KMS-11 (cell line): ENCODE results near the gene CCL1.
A peak's percentile ranks its signal among the peaks of the same experiment; 100 is the strongest.

Experiments used
- H2AFZ ChIP-seq: fragments of 200-600 bp; sonication (generic); 2 replicates; pipeline ENCODE4 v1.6.1; 2016; ENCODE audit warnings: antibody characterized with exemption, mixed run types, low read depth
- H3K27ac ChIP-seq: fragments of 200-600 bp; sonication (generic); 2 replicates; pipeline ENCODE4 v1.6.1; 2016; ENCODE audit warnings: mild to moderate bottlenecking, mixed run types
- H3K27me3 ChIP-seq: fragments of 200-600 bp; sonication (generic); 2 replicates; pipeline ENCODE4 v1.6.1; 2017; ENCODE audit warnings: mild to moderate bottlenecking, low read depth, mixed run types, moderate library complexity; ENCODE audit not compliant: insufficient read depth
- H3K36me3 ChIP-seq: fragments of 200-600 bp; sonication (generic); 2 replicates; pipeline ENCODE4 v1.6.1; 2017; ENCODE audit warnings: mild to moderate bottlenecking, mixed run types; ENCODE audit not compliant: insufficient read depth
- H3K4me1 ChIP-seq: fragments of 200-600 bp; sonication (generic); 2 replicates; pipeline ENCODE4 v1.6.1; 2016; ENCODE audit warnings: mild to moderate bottlenecking, low read depth, mixed run types; ENCODE audit not compliant: poor library complexity, severe bottlenecking
- H3K4me2 ChIP-seq: fragments of 200-600 bp; sonication (generic); 2 replicates; pipeline ENCODE4 v1.7.0; 2016; ENCODE audit warnings: mild to moderate bottlenecking, mixed run types
- H3K4me3 ChIP-seq: fragments of 200-600 bp; sonication (generic); IDR thresholded peaks from 2 replicates; pipeline ENCODE4 v1.6.1; 2017; ENCODE audit warnings: low read depth, low read length, mixed read lengths; ENCODE audit not compliant: insufficient read depth
- H3K79me2 ChIP-seq: fragments of 200-600 bp; sonication (generic); 2 replicates; pipeline ENCODE4 v1.6.1; 2016; ENCODE audit warnings: low read depth, mixed run types; ENCODE audit not compliant: insufficient read depth
- H3K9ac ChIP-seq: fragments of 200-600 bp; sonication (generic); 2 replicates; pipeline ENCODE4 v1.6.1; 2016; ENCODE audit warnings: mild to moderate bottlenecking, mixed run types
- H4K20me1 ChIP-seq: fragments of 200-600 bp; sonication (generic); 2 replicates; pipeline ENCODE4 v1.6.1; 2016; ENCODE audit warnings: mild to moderate bottlenecking, mixed run types; ENCODE audit not compliant: insufficient read depth
- TF ChIP-seq, protein P1 (sequence below): fragments of 200-600 bp; sonication (generic); conservative IDR thresholded peaks from 2 replicates; pipeline ENCODE4 v1.6.1; 2017; ENCODE audit warnings: low read depth, mild to moderate bottlenecking, antibody characterized with exemption, low read length, moderate library complexity, mixed read lengths

Gene CCL1

DNA sequence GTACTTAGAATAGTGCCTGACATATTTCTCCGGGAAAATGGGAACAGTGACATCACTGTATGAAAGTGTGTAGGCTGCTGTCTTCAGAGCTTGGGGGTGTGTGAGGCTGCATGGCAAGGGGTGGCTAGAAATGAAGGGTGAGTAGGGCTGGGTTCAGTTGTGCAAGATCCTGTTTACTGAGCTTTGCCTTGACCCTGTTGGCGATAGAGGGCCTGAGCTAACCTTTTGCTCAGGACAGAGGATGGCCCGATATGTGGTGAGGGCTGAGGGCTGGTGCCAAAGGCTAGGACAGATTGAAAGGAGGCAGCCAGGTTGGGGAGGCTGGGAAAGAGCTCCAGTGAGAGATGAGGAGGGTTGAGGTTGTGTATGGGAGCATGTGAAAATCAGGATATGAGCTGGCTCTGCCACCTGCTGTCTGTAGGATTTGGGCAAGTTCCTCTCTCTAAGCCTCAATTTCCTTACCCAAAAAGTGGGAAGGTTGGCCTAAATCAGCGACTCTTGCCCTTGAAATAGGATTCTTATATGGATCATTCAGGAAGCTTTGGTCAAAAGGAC is 6.0 kb upstream of the CCL1 start:
- H3K79me2 ChIP-seq = no peaks in the 10 kb centered on the region
- TF ChIP-seq, protein P1, sequence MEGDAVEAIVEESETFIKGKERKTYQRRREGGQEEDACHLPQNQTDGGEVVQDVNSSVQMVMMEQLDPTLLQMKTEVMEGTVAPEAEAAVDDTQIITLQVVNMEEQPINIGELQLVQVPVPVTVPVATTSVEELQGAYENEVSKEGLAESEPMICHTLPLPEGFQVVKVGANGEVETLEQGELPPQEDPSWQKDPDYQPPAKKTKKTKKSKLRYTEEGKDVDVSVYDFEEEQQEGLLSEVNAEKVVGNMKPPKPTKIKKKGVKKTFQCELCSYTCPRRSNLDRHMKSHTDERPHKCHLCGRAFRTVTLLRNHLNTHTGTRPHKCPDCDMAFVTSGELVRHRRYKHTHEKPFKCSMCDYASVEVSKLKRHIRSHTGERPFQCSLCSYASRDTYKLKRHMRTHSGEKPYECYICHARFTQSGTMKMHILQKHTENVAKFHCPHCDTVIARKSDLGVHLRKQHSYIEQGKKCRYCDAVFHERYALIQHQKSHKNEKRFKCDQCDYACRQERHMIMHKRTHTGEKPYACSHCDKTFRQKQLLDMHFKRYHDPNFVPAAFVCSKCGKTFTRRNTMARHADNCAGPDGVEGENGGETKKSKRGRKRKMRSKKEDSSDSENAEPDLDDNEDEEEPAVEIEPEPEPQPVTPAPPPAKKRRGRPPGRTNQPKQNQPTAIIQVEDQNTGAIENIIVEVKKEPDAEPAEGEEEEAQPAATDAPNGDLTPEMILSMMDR = no peak
- no peaks in the 10 kb centered on the region for H3K27me3 ChIP-seq
- H2AFZ ChIP-seq = no peak overlapping the region
- peak overlapping the region; percentile 89 for H3K27ac ChIP-seq
- H3K36me3 ChIP-seq = no peaks in the 10 kb centered on the region
- no peak overlapping the region for H3K4me3 ChIP-seq
- H3K4me2 ChIP-seq = peak overlapping the region; percentile 65
- peak overlapping the region; percentile 51; the same call in 1 of the 2 replicates for H3K9ac ChIP-seq
- peaks cover 100% of the 10 kb centered on the region for H3K4me1 ChIP-seq
- no peaks in the 10 kb centered on the region for H4K20me1 ChIP-seq

GRCh38 chr17:34368196-34368945 is 5.3 kb upstream of the CCL1 start:
- no peaks in the 10 kb centered on the region for H4K20me1 ChIP-seq
- TF ChIP-seq, protein P1 = no peak
- H3K27ac ChIP-seq = peak overlapping the region; percentile 89
- H2AFZ ChIP-seq = no peak overlapping the region
- peak overlapping the region; percentile 51; the same call in 1 of the 2 replicates for H3K9ac ChIP-seq
- H3K4me1 ChIP-seq = peaks cover 100% of the 10 kb centered on the region
- H3K79me2 ChIP-seq = no peaks in the 10 kb centered on the region
- H3K4me2 ChIP-seq = peak overlapping the region; percentile 65
- no peaks in the 10 kb centered on the region for H3K27me3 ChIP-seq
- H3K4me3 ChIP-seq = no peak overlapping the region
- H3K36me3 ChIP-seq = no peaks in the 10 kb centered on the region

DNA sequence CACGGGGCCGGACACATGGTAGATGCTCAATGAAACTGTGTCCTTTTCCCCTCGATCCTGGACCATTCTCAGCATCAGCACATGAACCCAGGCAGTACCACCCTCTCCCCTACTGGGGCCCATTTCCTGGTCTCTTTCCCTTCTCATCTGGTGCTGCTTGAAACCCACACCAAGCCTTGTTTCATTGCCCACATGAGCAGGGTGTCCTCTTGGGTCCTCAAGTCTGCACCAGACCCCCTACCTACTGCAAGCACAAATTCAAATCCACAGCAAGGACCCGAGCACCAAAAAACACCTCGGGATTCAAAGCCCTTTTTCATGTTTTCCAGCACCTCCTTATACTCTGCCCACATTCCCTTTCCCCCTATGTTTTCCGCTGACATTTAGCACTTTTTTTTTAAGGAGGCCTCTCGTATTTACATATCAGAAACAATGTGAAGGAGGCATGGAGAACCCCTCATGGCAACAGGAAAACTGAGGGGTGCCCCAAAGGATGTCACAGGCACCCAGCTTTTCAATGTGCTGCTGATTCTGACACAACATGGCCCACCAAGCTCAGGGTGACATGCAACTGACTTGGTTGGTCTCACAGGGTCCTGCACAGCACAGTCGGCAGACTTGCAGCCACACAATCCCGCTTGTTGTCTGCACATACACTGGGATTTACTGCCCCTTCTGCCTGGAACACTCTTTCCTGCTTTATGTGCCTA is 4.6 kb upstream of the CCL1 start:
- Histone ChIP-seq H3K27me3 (no peaks in the 10 kb centered on the region), H2AFZ (no peak overlapping the region), H3K36me3 (no peaks in the 10 kb centered on the region), H3K9ac (no peak overlapping the region), H3K27ac (peak overlapping the region; percentile 89; the same call in 1 of the 2 replicates), H3K4me1 (peaks cover 100% of the 10 kb centered on the region), H3K4me3 (no peak overlapping the region), H3K79me2 (no peaks in the 10 kb centered on the region), H3K4me2 (peak overlapping the region; percentile 65; the same call in 1 of the 2 replicates), H4K20me1 (no peaks in the 10 kb centered on the region)
- TF ChIP-seq, protein P1 = no peak

- Histone ChIP-seq H3K27me3 (no peaks in the 10 kb centered on the region), H2AFZ (no peak overlapping the region), H4K20me1 (no peaks in the 10 kb centered on the region), H3K4me3 (no peak overlapping the region), H3K9ac (no peak overlapping the region; the same call in 1 of the 2 replicates), H3K4me1 (peaks cover 100% of the 10 kb centered on the region), H3K27ac (peak overlapping the region; percentile 85; the same call in 1 of the 2 replicates), H3K36me3 (no peaks in the 10 kb centered on the region), H3K79me2 (no peaks in the 10 kb centered on the region), H3K4me2 (peak overlapping the region; percentile 89)
- TF ChIP-seq, protein P1 = no peak
These were observed 3.6 kb upstream of the CCL1 start for GRCh38 chr17:34366529-34367107.
